Adipocyte (in vitro differentiated cells): ENCODE measurements around the gene EHMT1.

Source experiments
- DNase-seq: peaks from one replicate; pipeline ENCODE4 v3.0.0-alpha.2; 2015; ENCODE audit warnings: low read depth
- H3K27me3 ChIP-seq: replicated peaks from 2 replicates; pipeline ENCODE4 v1.7.0; 2013; ENCODE audit warnings: mild to moderate bottlenecking, low read length, moderate library complexity; ENCODE audit not compliant: control insufficient read depth, insufficient read depth
- H3K36me3 ChIP-seq: 2 replicates; pipeline ENCODE4 v1.7.0; 2013; ENCODE audit warnings: low read length, mild to moderate bottlenecking, moderate library complexity; ENCODE audit not compliant: control insufficient read depth, insufficient read depth, severe bottlenecking
- H3K4me1 ChIP-seq: 2 replicates; pipeline ENCODE4 v1.7.0; 2013; ENCODE audit warnings: mild to moderate bottlenecking, low read length, moderate library complexity; ENCODE audit not compliant: control insufficient read depth, insufficient read depth
- H3K4me3 ChIP-seq: 2 replicates; pipeline ENCODE4 v1.7.0; 2013; ENCODE audit warnings: mild to moderate bottlenecking, low read length, moderate library complexity
- H3K9ac ChIP-seq: 2 replicates; pipeline ENCODE4 v1.7.0; 2013; ENCODE audit warnings: mild to moderate bottlenecking, low read length, moderate library complexity
- H3K9me3 ChIP-seq: 2 replicates; pipeline ENCODE4 v1.7.0; 2013; ENCODE audit warnings: mild to moderate bottlenecking, low read length, moderate library complexity; ENCODE audit not compliant: control insufficient read depth

Gene EHMT1

DNA sequence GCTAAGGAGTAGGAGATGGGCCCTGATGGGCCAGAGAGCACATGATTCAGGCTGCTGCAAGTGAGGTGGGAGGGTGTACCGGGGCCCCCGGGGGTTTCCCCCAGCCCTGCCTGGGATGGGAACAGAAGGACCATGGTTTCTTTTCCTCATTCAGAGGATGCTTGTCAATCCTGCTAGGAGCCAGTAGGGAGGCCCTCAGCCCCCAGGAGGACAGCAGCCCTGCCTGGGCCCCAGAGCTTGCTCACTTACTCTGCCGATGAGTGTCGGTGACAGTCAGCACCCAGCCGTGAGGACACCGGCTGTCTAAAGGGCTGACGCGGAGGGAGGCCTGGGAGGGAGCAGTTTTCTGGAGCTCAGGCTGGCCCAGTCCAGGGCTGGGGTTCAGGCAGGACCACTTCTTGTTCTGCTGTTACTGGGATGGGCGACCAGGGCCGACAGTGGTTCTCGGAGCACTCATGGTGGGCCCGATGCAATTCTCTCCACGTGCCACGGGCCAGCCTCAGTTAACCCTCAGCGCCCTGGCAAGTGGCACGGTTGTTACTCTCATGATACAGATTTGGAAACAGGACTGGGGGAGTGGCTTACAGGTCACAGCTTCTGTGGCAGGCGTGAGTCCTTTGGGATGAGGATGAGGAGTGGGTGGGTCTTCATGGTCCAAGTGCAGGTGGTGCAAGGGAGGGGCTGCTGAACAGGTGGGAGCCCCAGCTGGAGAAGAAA is 11.5 kb upstream of the EHMT1 start:
- Histone ChIP-seq H3K27me3 (no peaks in the 10 kb centered on the region), H3K4me1 (peaks cover 19% of the 10 kb centered on the region), H3K9ac (peak overlapping the region; percentile 83), H3K9me3 (no peaks in the 10 kb centered on the region), H3K36me3 (no peaks in the 10 kb centered on the region), H3K4me3 (peak overlapping the region; percentile 83)
- peak; percentile 29 for DNase-seq

- H3K9me3 ChIP-seq, result no peaks in the 10 kb centered on the region
- DNase-seq, result no peak
- peaks cover 22% of the 10 kb centered on the region for H3K36me3 ChIP-seq
- peaks cover 25% of the 10 kb centered on the region for H3K4me1 ChIP-seq
- H3K4me3 ChIP-seq, result no peak overlapping the region
- no peaks in the 10 kb centered on the region for H3K27me3 ChIP-seq
- H3K9ac ChIP-seq, result no peak overlapping the region
These were observed 7.9 kb upstream of the EHMT1 start for GRCh38 chr9:137610944-137611343.

GRCh38 chr9:137611623-137612609 is 6.9 kb upstream of the EHMT1 start:
- DNase-seq, result peak; percentile 72
- no peak overlapping the region for H3K9ac ChIP-seq
- no peak overlapping the region for H3K4me3 ChIP-seq
- peaks cover 19% of the 10 kb centered on the region for H3K4me1 ChIP-seq
- H3K9me3 ChIP-seq, result no peaks in the 10 kb centered on the region
- H3K36me3 ChIP-seq, result peaks cover 28% of the 10 kb centered on the region
- H3K27me3 ChIP-seq, result no peaks in the 10 kb centered on the region

DNA sequence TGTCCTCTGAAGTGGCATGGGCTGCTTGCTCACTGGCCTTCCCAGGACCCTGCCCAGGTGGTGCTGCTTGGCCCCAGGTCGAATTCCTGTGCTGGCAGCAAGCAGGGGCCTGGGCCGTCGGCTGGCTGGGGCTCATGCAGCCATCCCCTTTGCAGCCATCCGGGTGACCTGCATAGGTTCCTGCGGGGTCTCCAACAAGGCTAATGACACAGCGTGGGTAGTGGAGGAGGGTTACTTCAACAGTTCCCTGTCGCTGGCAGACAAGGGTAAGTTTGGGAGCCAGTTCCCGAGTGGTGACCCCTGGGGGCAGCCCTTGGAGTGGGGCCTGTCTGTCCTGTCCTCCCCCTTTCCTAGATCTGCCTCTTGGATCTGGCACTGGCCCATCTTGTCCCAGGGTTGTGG is 6.1 kb upstream of the EHMT1 start:
- Histone ChIP-seq H3K9ac (no peak overlapping the region), H3K4me3 (no peak overlapping the region), H3K9me3 (no peaks in the 10 kb centered on the region), H3K27me3 (no peaks in the 10 kb centered on the region), H3K36me3 (peaks cover 28% of the 10 kb centered on the region), H3K4me1 (peaks cover 18% of the 10 kb centered on the region)
- no peak for DNase-seq

- H3K4me3 ChIP-seq, result no peak overlapping the region
- H3K9ac ChIP-seq, result no peak overlapping the region
- no peak for DNase-seq
- H3K9me3 ChIP-seq, result no peaks in the 10 kb centered on the region
- H3K36me3 ChIP-seq, result peaks cover 28% of the 10 kb centered on the region
- H3K27me3 ChIP-seq, result no peaks in the 10 kb centered on the region
- peaks cover 20% of the 10 kb centered on the region for H3K4me1 ChIP-seq
These were observed 5.5 kb upstream of the EHMT1 start for GRCh38 chr9:137613259-137613658.

GRCh38 chr9:137613738-137614523 is 4.9 kb upstream of the EHMT1 start:
- H3K4me1 ChIP-seq, result peaks cover 20% of the 10 kb centered on the region
- H3K9me3 ChIP-seq, result no peaks in the 10 kb centered on the region
- no peak for DNase-seq

DNA sequence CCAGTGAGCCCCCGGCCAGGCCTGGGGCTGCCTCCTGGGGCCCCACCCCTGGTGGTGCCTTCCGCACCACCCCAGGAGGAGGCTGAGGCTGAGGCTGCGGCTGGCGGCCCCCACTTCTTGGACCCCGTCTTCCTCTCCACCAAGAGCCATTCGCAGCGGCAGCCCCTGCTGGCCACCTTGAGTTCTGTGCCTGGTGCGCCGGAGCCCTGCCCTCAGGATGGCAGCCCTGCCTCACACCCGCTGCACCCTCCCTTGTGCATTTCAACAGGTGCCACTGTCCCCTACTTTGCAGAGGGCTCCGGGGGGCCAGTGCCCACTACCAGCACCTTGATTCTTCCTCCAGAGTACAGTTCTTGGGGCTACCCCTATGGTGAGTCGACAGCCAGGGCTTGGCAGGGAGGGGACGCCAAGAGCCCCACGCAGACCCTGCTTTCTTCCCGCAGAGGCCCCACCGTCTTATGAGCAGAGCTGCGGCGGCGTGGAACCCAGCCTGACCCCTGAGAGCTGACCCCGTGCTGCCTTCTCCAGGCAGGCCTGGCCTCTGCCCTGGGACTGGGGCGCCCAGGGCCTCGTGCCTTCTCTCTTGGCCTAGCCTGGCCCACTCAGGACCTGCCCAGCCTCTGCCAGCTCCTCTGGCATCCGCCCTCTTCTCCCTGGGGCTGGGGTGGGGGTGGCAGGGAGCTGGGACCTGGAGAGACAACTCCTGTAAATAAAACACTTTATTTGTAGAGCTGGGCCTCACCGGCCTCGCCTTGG is 4.0 kb upstream of the EHMT1 start:
- Histone ChIP-seq H3K27me3 (no peaks in the 10 kb centered on the region), H3K9ac (no peak overlapping the region), H3K4me3 (no peak overlapping the region), H3K36me3 (peaks cover 28% of the 10 kb centered on the region), H3K4me1 (peaks cover 21% of the 10 kb centered on the region), H3K9me3 (no peaks in the 10 kb centered on the region)
- no peak for DNase-seq

More at GRCh38 chr9:137613738-137614523, 4.9 kb upstream of the EHMT1 start:
- no peaks in the 10 kb centered on the region for H3K27me3 ChIP-seq
- peaks cover 28% of the 10 kb centered on the region for H3K36me3 ChIP-seq
- H3K9ac ChIP-seq, result no peak overlapping the region
- H3K4me3 ChIP-seq, result no peak overlapping the region

- Histone ChIP-seq H3K36me3 (peaks cover 28% of the 10 kb centered on the region), H3K4me3 (no peak overlapping the region), H3K9ac (no peak overlapping the region), H3K27me3 (no peaks in the 10 kb centered on the region), H3K4me1 (peaks cover 28% of the 10 kb centered on the region), H3K9me3 (no peaks in the 10 kb centered on the region)
- no peak for DNase-seq
These were observed 3.4 kb upstream of the EHMT1 start for GRCh38 chr9:137615387-137615871.

DNA sequence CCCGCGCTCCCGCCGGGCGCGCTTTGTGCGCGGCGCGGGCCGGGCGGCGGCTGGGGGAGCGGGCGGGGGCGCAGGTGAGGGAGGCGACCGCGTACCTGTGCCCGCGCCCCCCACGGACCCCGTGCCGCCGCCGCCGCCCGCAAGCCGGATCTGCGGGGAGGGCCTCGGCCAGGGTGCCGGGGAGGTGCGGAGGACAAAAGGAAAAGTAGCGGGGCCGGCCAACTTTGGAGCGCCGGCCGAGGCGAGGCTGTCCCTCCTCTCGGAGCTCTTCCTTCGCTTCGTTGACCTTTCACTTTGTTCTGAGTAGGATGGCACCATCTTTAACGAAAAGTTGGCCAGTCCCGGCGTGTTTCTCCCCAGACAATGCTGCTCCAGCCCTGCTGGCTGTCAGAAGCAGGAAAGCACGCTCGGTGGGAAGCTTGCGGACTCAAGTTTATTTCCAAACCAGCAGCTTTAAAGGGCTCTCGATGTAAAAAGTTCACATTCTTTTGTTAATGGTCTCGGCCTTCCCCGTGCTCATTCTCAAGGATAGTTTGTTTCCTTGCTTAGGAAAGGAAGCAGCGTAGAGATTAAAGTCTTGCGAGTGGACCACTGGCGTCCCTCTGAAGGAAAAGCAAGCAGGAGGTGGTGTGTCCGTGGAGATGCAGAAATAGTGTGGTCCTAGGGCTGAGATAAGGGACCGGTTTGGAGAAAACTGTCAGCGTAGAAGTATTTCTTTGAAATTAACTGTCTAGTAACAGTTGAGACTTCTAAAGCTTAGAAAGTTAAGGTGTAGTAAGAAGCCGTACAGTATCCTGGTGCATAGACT is 639 bp downstream of the EHMT1 start:
- Histone ChIP-seq H3K36me3 (peaks cover 19% of the 10 kb centered on the region), H3K27me3 (no peaks in the 10 kb centered on the region), H3K4me1 (peaks cover 35% of the 10 kb centered on the region), H3K9me3 (no peaks in the 10 kb centered on the region), H3K9ac (peak overlapping the region; percentile 90), H3K4me3 (peak overlapping the region; percentile 88)
- peak; percentile 69 for DNase-seq

- H3K9me3 ChIP-seq, result no peaks in the 10 kb centered on the region
- DNase-seq, result no peak
- H3K4me3 ChIP-seq, result peak overlapping the region; percentile 88
- peaks cover 13% of the 10 kb centered on the region for H3K36me3 ChIP-seq
- H3K9ac ChIP-seq, result peak overlapping the region; percentile 90
- H3K27me3 ChIP-seq, result no peaks in the 10 kb centered on the region
- peaks cover 35% of the 10 kb centered on the region for H3K4me1 ChIP-seq
These were observed 1.2 kb downstream of the EHMT1 start for GRCh38 chr9:137620048-137620405.
